CD14-positive monocyte (primary cell): ENCODE data around the gene GATC. TPM values are rescaled to one million over a fixed set of nuclear protein-coding genes. Genes with fewer than 3 reads are reported as not detected.
"Not testable (repeated sequence)": the region's sequence is repeated elsewhere in the genome, so short reads cannot be mapped to it uniquely, and the experiment has no call there.

ENCODE experiments used
- DNase-seq, 3 donors: peaks; one replicate each; pipeline ENCODE4 v3.0.0-alpha.2; 2011 to 2022
- H2AFZ ChIP-seq: 2 replicates; pipeline ENCODE4 v1.6.0; 2012; ENCODE audit warnings: mild to moderate bottlenecking, low read depth, low read length, inconsistent platforms; ENCODE audit not compliant: insufficient read depth, poor library complexity, severe bottlenecking
- H3K27ac ChIP-seq, 2 donors: 1 replicate in 1 of 2; 2 replicates in 1 of 2; pipeline ENCODE4 v1.5.1; 2012 to 2013; ENCODE audit warnings: low read length in 2 of 2, control low read depth in 1 of 2, inconsistent platforms in 1 of 2, low read depth in 1 of 2, mild to moderate bottlenecking in 1 of 2
- H3K27me3 ChIP-seq, 2 donors: one replicate each; pipeline versions ENCODE4 v1.6.0 to v1.6.1; 2011 to 2013; ENCODE audit warnings: low read length in 2 of 2; ENCODE audit not compliant: control insufficient read depth in 2 of 2, insufficient read depth in 2 of 2
- H3K36me3 ChIP-seq, 2 donors: replicated peaks in 1 of 2; 1 replicate in 1 of 2; 2 replicates in 1 of 2; pipeline versions ENCODE4 v1.5.1 to v1.6.1; 2012 to 2013; ENCODE audit warnings: low read length in 2 of 2, control low read depth in 1 of 2, inconsistent platforms in 1 of 2, mild to moderate bottlenecking in 1 of 2; ENCODE audit not compliant: insufficient read depth in 2 of 2, control insufficient read depth in 1 of 2
- H3K4me1 ChIP-seq, 2 donors: 1 replicate in 1 of 2; 2 replicates in 1 of 2; pipeline versions ENCODE4 v1.5.1 to v1.6.1; 2012 to 2013; ENCODE audit warnings: low read length in 2 of 2, control low read depth in 1 of 2, inconsistent platforms in 1 of 2, mild to moderate bottlenecking in 1 of 2, moderate library complexity in 1 of 2; ENCODE audit not compliant: insufficient read depth in 2 of 2, control insufficient read depth in 1 of 2
- H3K4me2 ChIP-seq: replicated peaks from 2 replicates; pipeline ENCODE3; 2012; ENCODE audit warnings: low read length, moderate library complexity, mild to moderate bottlenecking; ENCODE audit not compliant: poor library complexity, severe bottlenecking; ENCODE audit errors: extremely low read depth
- H3K4me3 ChIP-seq, 3 experiments: fragments of 200-600 bp in 1 of 3; sonication (generic) in 1 of 3; replicated peaks in 1 of 3; 1 replicate in 2 of 3; 2 replicates in 1 of 3; pipeline ENCODE4 v1.5.1; 2011 to 2013; ENCODE audit warnings: low read length in 3 of 3, mild to moderate bottlenecking in 3 of 3, control low read depth in 2 of 3, low read depth in 2 of 3, inconsistent platforms in 1 of 3, moderate library complexity in 1 of 3
- H3K79me2 ChIP-seq: 2 replicates; pipeline ENCODE4 v1.6.0; 2012; ENCODE audit warnings: mild to moderate bottlenecking, control low read depth, inconsistent platforms, low read length, moderate library complexity; ENCODE audit not compliant: insufficient read depth
- H3K9ac ChIP-seq: 2 replicates; pipeline ENCODE4 v1.6.0; 2017; ENCODE audit warnings: low read length, mild to moderate bottlenecking; ENCODE audit not compliant: insufficient read depth, poor library complexity, severe bottlenecking
- H3K9me3 ChIP-seq, 2 donors: replicated peaks in 1 of 2; 1 replicate in 1 of 2; 2 replicates in 1 of 2; pipeline versions ENCODE4 v1.5.1 to v1.6.1; 2012 to 2013; ENCODE audit warnings: low read length in 2 of 2, control low read depth in 1 of 2; ENCODE audit not compliant: control insufficient read depth in 1 of 2, insufficient read depth in 1 of 2
- H4K20me1 ChIP-seq: 2 replicates; pipeline ENCODE4 v1.6.0; 2012; ENCODE audit warnings: mild to moderate bottlenecking, low read length, control low read depth, moderate library complexity; ENCODE audit not compliant: insufficient read depth
- H3K27ac Mint-ChIP-seq, 7 donors: one replicate each; pipeline ENCODE4 v1.8.0; 2020; ENCODE audit warnings: mild to moderate bottlenecking in 7 of 7, mixed read lengths in 7 of 7, moderate library complexity in 6 of 7, inconsistent platforms in 2 of 7
- H3K27me3 Mint-ChIP-seq, 3 donors: one replicate each; pipeline ENCODE4 v1.8.0; 2021 to 2022; ENCODE audit warnings: low read depth in 3 of 3, mild to moderate bottlenecking in 3 of 3, mixed read lengths in 3 of 3, moderate library complexity in 3 of 3, inconsistent platforms in 1 of 3
- H3K36me3 Mint-ChIP-seq, 2 donors: one replicate each; pipeline ENCODE4 v1.8.0; 2020; ENCODE audit warnings: mixed read lengths in 2 of 2, inconsistent platforms in 1 of 2, mild to moderate bottlenecking in 1 of 2
- H3K4me1 Mint-ChIP-seq: one replicate; pipeline ENCODE4 v1.8.0; 2020; ENCODE audit warnings: mild to moderate bottlenecking, mixed read lengths
- H3K4me3 Mint-ChIP-seq, 2 donors: one replicate each; pipeline ENCODE4 v1.8.0; 2020; ENCODE audit warnings: mild to moderate bottlenecking in 2 of 2, mixed read lengths in 2 of 2, moderate library complexity in 1 of 2
- H3K9me3 Mint-ChIP-seq, 7 donors: one replicate each; pipeline ENCODE4 v1.8.0; 2020 to 2022; ENCODE audit warnings: mixed read lengths in 7 of 7, mild to moderate bottlenecking in 6 of 7, moderate library complexity in 6 of 7, inconsistent platforms in 2 of 7
- CTCF ChIP-seq: fragments of 200-600 bp; IDR thresholded peaks from one replicate; pipeline ENCODE4 v1.8.0; 2022; ENCODE audit warnings: antibody characterized with exemption, mild to moderate bottlenecking
- WGBS: methylation state at CpG from one replicate; pipeline ENCODE4 v1.1.5; 2013; ENCODE audit warnings: missing lambda C conversion rate; ENCODE audit not compliant: insufficient coverage; 5-methylcytosine and 5-hydroxymethylcytosine counted together
- intact Hi-C, 2 donors: fragments of 100-400 bp; cut with micrococcal nuclease; formaldehyde crosslinking; loops; one replicate each; pipeline versions ENCODE4 v1.15.0 to v1.15.1; 2023
- polyA plus RNA-seq, 3 donors: library from polyadenylated mRNA; depleted of rRNA in 1 of 3; unstranded in 2 of 3; stranded (reverse) in 1 of 3; fragments of 300-500 nt in 2 of 3; fragments of >200 nt in 1 of 3; fragmentation: Illumina TruSeq in 2 of 3; gene quantifications; 1 replicate in 2 of 3; 2 replicates in 1 of 3; pipeline ENCODE4 v1.2.3, GENCODE V29; 2012 to 2021

Gene GATC
- polyA plus RNA-seq, 3 donors, result 10.7 to 13.8 (median 11.3) TPM

DNA sequence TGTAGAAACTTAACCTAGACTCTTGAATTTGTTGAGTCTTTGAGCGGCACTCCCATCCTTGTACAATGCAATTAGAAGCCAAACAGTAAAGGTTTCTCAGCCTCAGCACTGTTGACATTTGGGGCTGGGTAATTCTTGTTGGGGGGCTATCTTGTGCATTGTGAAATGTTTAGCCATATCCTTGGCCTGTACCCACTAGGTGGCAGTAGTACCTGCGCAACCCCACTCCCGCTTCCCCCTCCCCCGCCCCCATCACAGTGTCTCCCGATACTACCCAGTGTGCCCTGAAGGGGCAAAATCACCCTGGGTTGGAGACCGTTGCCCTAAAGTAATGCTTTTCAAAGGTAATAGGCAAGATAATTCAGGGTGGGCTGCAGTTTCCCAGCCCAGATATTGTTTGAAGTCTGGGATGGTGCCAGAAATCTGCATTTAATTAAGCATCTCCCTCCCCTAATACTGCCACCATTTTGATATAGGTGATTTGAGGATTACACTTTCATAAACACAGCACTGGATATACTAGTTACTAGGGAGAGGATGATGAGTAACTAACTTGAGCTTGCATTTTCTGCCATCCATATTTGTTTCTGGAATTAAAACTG, 6.5 kb upstream of the GATC start:
- no peak overlapping the region for H3K27ac Mint-ChIP-seq

DNA sequence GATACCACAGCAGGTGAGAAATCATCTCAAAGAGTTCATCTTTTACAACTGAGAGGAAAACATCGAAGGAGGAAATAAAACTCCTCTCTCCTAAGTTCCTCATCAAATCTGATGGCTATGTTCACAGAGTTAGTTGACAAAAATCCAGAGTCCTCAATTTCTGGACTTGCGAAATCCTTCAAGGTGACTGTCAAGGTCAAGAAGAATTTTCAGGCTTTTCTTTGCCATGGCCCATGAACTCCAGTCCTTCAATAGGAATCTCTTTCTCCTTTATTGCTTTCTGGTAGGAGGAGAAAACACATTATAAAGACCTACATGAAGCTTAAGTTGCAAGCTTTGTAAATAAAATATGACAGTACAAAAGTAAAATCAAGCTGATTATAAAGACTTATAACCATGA, 1.6 kb upstream of the GATC start:
- peaks cover 21 to 32% of the 10 kb centered on the region in 2 donors for H3K4me1 ChIP-seq
- peaks cover 20% of the 10 kb centered on the region for H4K20me1 ChIP-seq
- intact Hi-C loops, result no loop called here
- no peak overlapping the region for H3K4me2 ChIP-seq
- H3K79me2 ChIP-seq, result peaks cover 81% of the 10 kb centered on the region
- H3K36me3 ChIP-seq, result peaks cover 31 to 54% of the 10 kb centered on the region in 2 donors
- Mint-ChIP-seq H3K4me3 (no peak overlapping the region), H3K4me1 (peaks cover 21% of the 10 kb centered on the region), H3K36me3 (peaks cover 32 to 53% of the 10 kb centered on the region in 2 donors), H3K9me3 (peaks cover 0 to 2% (median 0%) of the 10 kb centered on the region in 7 donors), H3K27ac (no peak overlapping the region), H3K27me3 (no peaks in the 10 kb centered on the region)
- no peaks in the 10 kb centered on the region for H3K27me3 ChIP-seq
- TF ChIP-seq CTCF, result no peak
- DNase-seq, result no peak
- no peaks in the 10 kb centered on the region for H3K9me3 ChIP-seq
- no peak overlapping the region for H2AFZ ChIP-seq
- no peak overlapping the region for H3K4me3 ChIP-seq
- WGBS, result no CpG with 5 or more reads among the region's 2 CpGs
- no peak overlapping the region for H3K27ac ChIP-seq
- no peak overlapping the region for H3K9ac ChIP-seq

More for the DNA sequence above, 6.5 kb upstream of the GATC start:
- Histone ChIP-seq H3K4me2 (peak overlapping the region; percentile 26), H3K27me3 (no peaks in the 10 kb centered on the region), H3K36me3 (peaks cover 28 to 42% of the 10 kb centered on the region in 2 donors), H2AFZ (no peak overlapping the region), H3K9ac (no peak overlapping the region), H3K27ac (no peak overlapping the region), H3K9me3 (no peaks in the 10 kb centered on the region), H3K79me2 (peaks cover 60% of the 10 kb centered on the region), H3K4me1 (peaks cover 23 to 27% of the 10 kb centered on the region in 2 donors), H4K20me1 (peaks cover 31% of the 10 kb centered on the region), H3K4me3 (no peak overlapping the region)
- H3K9me3 Mint-ChIP-seq, result no peaks in the 10 kb centered on the region
- H3K36me3 Mint-ChIP-seq, result peaks cover 30 to 37% of the 10 kb centered on the region in 2 donors
- peak; percentile 72 for TF ChIP-seq CTCF
- H3K4me1 Mint-ChIP-seq, result peaks cover 19% of the 10 kb centered on the region
- peaks cover 0 to 2% (median under 1%) of the 10 kb centered on the region in 3 donors for H3K27me3 Mint-ChIP-seq
- H3K4me3 Mint-ChIP-seq, result no peak overlapping the region
- intact Hi-C loops, result loop anchor here (5.0 to 10.0 kb wide), 2 partner anchors 122 to 125 kb away; no protein-coding TSS in a partner anchor
- no CpG with 5 or more reads among the region's 6 CpGs for WGBS
- DNase-seq, result peak; percentile 59 to 73 (median 61)

DNA sequence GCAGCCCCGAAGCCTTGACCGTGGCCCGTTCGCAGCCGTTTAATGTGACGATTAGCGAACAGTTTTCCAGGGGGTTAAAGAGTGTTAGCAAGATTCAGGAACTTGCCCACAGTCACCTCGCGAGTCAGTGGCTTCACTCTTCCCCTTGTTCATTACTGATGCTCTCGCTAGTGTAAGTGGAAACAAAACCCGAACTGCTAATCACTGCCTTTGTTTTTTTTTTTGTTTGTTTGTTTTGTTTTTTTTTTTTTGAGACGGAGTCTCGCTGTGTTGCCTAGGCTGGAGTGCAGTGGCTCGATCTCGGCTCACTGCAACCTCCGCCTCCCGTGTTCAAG, 567 bp downstream of the GATC start:
- peak overlapping the region; percentile 90 to 95 (median 94) for H3K27ac Mint-ChIP-seq
- H3K27me3 ChIP-seq, H3K9me3 ChIP-seq, intact Hi-C loops, DNase-seq, H4K20me1 ChIP-seq, H3K9me3 Mint-ChIP-seq, H3K27me3 Mint-ChIP-seq: not testable (repeated sequence)
- Histone ChIP-seq H3K4me1 (peaks cover 18 to 29% of the 10 kb centered on the region in 2 donors), H3K9ac (peak overlapping the region; percentile 84), H2AFZ (peak overlapping the region; percentile 97), H3K4me2 (peak overlapping the region; percentile 93), H3K79me2 (peaks cover 66% of the 10 kb centered on the region), H3K36me3 (peaks cover 21 to 49% of the 10 kb centered on the region in 2 donors), H3K27ac (peak overlapping the region; percentile 75 to 93), H3K4me3 (peak overlapping the region; percentile 90 to 93 (median 93))
- peak overlapping the region; percentile 93 to 95 for H3K4me3 Mint-ChIP-seq
- WGBS, result 8% methylated on average over 15 of the region's 17 CpGs
- H3K4me1 Mint-ChIP-seq, result peaks cover 19% of the 10 kb centered on the region
- peaks cover 23 to 43% of the 10 kb centered on the region in 2 donors for H3K36me3 Mint-ChIP-seq
